Endothelial cell of umbilical vein (primary cell): ENCODE measurements around the gene POLR2B.
"Not testable (repeated sequence)": the region's sequence is repeated elsewhere in the genome, so short reads cannot be mapped to it uniquely, and the experiment has no call there.

ENCODE experiments used
- CTCF ChIP-seq, 2 donors: IDR thresholded peaks; 1 replicate in 1 of 2; 2 replicates in 1 of 2; pipeline ENCODE4 v1.5.1; 2011; ENCODE audit warnings: low read length in 2 of 2, mild to moderate bottlenecking in 2 of 2, moderate library complexity in 2 of 2, control low read depth in 1 of 2, inconsistent platforms in 1 of 2, low read depth in 1 of 2; ENCODE audit not compliant: insufficient read depth in 1 of 2; ENCODE audit errors: extremely low read depth in 1 of 2
- EZH2 ChIP-seq: IDR thresholded peaks from 2 replicates; pipeline ENCODE4 v1.6.1; 2012; ENCODE audit warnings: borderline replicate concordance, low read depth, mild to moderate bottlenecking, moderate library complexity, low read length, inconsistent platforms; ENCODE audit not compliant: severe bottlenecking
- POLR2A ChIP-seq: IDR thresholded peaks from 2 replicates; pipeline ENCODE4 v1.6.1; 2012; ENCODE audit warnings: low read depth, mild to moderate bottlenecking, control low read depth, low read length

GRCh38 chr4:57060717-57061067, 82.0 kb downstream of the POLR2B start:
- TF ChIP-seq CTCF (IDR thresholded peaks at IDR 0.05; ENCODE audit: extremely low read depth in 1 of 2, insufficient read depth in 1 of 2, low read depth in 1 of 2, low read length in 2 of 2); POLR2A; EZH2: not testable (repeated sequence)
